ENCODE data around the gene ACADVL. TPM values are rescaled to one million over a fixed set of nuclear protein-coding genes. Genes with fewer than 3 reads are reported as not detected.
A peak's percentile ranks its signal among the peaks of the same experiment; 100 is the strongest.

The ACADVL gene
- total and polyA plus RNA-seq, 12 donors, result 961 to 6,098 (median 1,772) TPM

DNA sequence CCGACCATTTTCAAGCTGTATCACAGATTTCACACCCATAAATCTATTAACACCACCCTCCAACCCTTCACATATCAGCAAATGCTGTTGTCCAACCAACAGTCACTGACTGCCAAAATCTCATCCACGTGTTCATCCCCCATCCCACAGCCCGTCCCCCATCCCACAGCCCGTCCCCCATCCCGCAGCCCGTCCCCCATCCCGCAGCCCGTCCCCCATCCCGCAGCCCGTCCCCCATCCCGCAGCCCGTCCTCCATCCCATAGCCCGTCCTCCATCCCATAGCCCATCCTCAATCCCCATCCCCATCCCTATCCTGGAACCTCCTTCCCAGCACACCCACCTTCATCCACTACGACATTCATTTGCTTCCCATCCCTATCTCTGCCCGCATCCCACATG lies 14.2 kb upstream of the ACADVL start:
- no peak for TF ChIP-seq POLR2A (IDR thresholded peaks at IDR 0.05)
- WGBS, 4 donors, result 48 to 73% (median 65%) methylated on average over 14 to 15 of the region's 15 CpGs
- peak overlapping the region in 2 of 5 donors; percentile 57 to 68 for H3K27ac ChIP-seq

DNA sequence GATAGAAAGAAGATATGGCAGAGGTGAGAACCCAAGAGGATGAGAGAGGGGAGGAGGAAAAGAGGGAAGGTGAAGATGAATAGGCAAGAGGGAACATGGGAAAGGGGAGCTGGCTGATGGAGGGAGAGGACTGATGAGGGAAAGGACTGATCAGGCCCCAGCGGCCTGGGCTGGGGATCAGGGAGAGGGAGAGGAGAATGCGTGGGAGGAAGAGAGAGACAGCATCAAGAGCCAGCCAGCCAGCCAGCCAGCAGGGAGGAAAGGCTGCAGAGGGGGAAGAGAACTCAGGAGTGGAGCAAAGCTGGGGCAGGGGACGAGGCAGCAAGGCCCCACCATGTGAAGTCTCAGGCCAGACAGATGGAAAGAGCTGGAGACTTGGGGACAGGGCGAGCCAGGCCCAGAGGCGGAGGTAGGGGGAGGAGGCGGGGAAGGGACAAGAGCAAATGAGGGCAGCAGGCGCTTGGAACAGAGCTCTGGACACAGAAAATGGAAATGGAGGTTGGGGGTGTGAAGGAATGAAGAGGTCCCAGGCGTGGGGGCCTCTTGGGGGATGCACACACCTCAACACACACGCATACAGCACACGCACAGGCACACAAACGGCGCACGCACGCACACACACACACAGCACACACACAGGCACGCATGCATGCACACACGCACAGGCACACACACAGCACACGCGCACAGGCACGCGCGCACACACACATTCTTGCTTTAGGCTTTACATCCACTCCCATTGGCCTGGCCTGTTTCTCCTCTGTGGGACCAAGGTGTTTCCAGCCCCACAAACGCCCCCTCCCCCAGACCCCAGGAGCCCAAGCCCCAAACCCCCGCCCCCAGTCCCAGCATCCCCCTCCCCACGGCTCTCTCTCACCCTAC lies 12.4 kb upstream of the ACADVL start:
- Histone ChIP-seq H3K27ac (peak overlapping the region in 1 of 5 donors; percentile 34), H3K9me3 (replicated peaks in 1 of 3) (no peaks in the 10 kb centered on the region), H3K36me3 (replicated peaks in 1 of 2) (peaks cover 0 to 15% of the 10 kb centered on the region in 2 donors), H3K27me3 (no peaks in the 10 kb centered on the region), H3K4me3 (no peak overlapping the region), H3K4me1 (replicated peaks in 1 of 2) (peaks cover 0 to 15% of the 10 kb centered on the region in 2 donors)
- intact Hi-C loops (cut with DNase I), result no loop called here
- 77 to 86% (median 84%) methylated on average over 22 to 24 of the region's 24 CpGs for WGBS, 4 donors
- TF ChIP-seq POLR2A (IDR thresholded peaks at IDR 0.05), result no peak
- TF ChIP-seq, protein P1, sequence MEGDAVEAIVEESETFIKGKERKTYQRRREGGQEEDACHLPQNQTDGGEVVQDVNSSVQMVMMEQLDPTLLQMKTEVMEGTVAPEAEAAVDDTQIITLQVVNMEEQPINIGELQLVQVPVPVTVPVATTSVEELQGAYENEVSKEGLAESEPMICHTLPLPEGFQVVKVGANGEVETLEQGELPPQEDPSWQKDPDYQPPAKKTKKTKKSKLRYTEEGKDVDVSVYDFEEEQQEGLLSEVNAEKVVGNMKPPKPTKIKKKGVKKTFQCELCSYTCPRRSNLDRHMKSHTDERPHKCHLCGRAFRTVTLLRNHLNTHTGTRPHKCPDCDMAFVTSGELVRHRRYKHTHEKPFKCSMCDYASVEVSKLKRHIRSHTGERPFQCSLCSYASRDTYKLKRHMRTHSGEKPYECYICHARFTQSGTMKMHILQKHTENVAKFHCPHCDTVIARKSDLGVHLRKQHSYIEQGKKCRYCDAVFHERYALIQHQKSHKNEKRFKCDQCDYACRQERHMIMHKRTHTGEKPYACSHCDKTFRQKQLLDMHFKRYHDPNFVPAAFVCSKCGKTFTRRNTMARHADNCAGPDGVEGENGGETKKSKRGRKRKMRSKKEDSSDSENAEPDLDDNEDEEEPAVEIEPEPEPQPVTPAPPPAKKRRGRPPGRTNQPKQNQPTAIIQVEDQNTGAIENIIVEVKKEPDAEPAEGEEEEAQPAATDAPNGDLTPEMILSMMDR (IDR thresholded peaks at IDR 0.05), result no peak
- DNase-seq, result peak in 2 of 7 donors; percentile 8 to 17

More for the DNA sequence above, 14.2 kb upstream of the ACADVL start:
- DNase-seq, result peak in 1 of 7 donors; percentile 14
- intact Hi-C loops (cut with DNase I), result no loop called here
- peaks cover 0 to 15% of the 10 kb centered on the region in 2 donors for H3K4me1 ChIP-seq (replicated peaks in 1 of 2)
- H3K4me3 ChIP-seq, result peak overlapping the region in 1 of 4 donors; percentile 55
- peaks cover 0 to 28% of the 10 kb centered on the region in 2 donors for H3K36me3 ChIP-seq (replicated peaks in 1 of 2)
- no peaks in the 10 kb centered on the region for H3K27me3 ChIP-seq
- no peaks in the 10 kb centered on the region for H3K9me3 ChIP-seq (replicated peaks in 1 of 3)

DNA sequence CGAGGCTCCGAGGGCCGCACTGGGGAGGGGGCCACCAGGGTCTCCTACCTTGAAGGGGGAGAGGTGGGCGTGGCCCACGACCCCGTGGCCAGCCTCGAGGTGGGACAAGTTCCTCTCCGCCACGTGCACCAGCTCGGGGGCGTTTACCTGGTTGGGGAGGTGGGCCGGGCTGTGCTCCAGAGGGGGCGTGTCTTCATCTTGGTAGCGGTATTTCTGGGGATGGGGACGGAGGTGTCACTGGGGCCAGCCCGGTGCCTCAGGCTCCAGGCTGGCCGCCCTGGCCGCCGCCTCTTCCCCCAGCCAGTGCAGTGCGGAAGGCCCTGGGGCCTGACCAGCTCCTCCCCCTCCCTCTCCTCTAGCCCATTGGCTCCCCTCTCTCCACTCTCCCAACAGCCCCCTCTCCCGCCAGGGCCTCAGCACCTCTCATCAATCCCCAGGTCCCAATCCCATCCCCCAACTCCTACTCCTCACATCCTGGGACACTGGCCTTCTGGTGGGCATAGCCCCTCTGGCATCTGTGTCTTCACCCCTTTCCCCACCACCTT lies 11.6 kb upstream of the ACADVL start:
- H3K27ac ChIP-seq, result peak overlapping the region in 1 of 5 donors; percentile 30
- intact Hi-C loops (cut with DNase I), result no loop called here
- no peaks in the 10 kb centered on the region for H3K27me3 ChIP-seq
- H3K9me3 ChIP-seq (replicated peaks in 1 of 3), result no peaks in the 10 kb centered on the region
- WGBS, 4 donors, result 70 to 97% (median 82%) methylated on average over 1 to 21 of the region's 21 CpGs
- no peak overlapping the region for H3K4me3 ChIP-seq
- peaks cover 0 to 8% of the 10 kb centered on the region in 2 donors for H3K36me3 ChIP-seq (replicated peaks in 1 of 2)
- peaks cover 0 to 15% of the 10 kb centered on the region in 2 donors for H3K4me1 ChIP-seq (replicated peaks in 1 of 2)
- peak in 2 of 7 donors; percentile 13 to 17 for DNase-seq
- TF ChIP-seq POLR2A (IDR thresholded peaks at IDR 0.05), result no peak
- TF ChIP-seq, protein P1 (IDR thresholded peaks at IDR 0.05), result no peak

DNA sequence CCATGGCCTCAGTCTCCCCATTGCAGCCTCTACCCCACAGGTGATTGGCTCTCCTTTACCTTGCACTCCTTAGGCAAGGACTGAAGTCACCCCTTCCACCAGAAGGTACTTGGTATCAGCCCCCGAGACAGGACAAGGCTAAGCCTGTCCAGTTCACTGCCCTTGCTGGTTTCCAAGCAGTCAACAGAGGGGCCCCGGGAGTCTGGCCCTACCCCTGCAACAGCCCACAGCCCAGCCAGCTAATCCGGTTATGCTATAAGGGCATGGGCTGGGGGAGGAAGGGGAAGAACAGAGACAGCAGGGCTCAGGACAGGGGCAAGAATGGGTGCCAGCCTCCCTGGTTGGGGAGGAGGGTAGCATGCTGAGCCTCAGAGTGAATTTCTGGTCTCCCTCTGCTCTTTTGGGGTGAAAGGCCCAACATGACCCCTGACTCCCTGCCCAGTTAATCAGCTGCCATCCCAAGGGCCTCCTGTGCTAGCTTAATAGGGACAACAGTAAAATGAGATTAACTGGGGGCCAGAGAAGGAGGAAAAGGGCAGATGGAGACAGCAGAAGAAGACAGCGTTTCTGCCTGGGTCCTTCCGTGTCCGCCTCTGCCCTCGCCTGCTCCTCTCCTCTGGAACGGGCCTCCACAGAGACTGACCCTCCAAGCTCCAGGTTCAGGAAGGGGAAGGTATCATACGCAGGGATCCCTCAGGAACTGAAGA lies 10.8 kb upstream of the ACADVL start:
- intact Hi-C loops (cut with DNase I), result no loop called here
- Histone ChIP-seq H3K4me3 (no peak overlapping the region), H3K36me3 (replicated peaks in 1 of 2) (no peaks in the 10 kb centered on the region), H3K27me3 (no peaks in the 10 kb centered on the region), H3K9me3 (replicated peaks in 1 of 3) (no peaks in the 10 kb centered on the region), H3K4me1 (replicated peaks in 1 of 2) (peaks cover 1 to 19% of the 10 kb centered on the region in 2 donors), H3K27ac (peak overlapping the region in 1 of 5 donors; percentile 30)
- 72 to 85% (median 80%) methylated on average over 9 of the region's 9 CpGs for WGBS, 4 donors
- TF ChIP-seq POLR2A (IDR thresholded peaks at IDR 0.05), result no peak
- DNase-seq, result peak in 1 of 7 donors; percentile 13
